GM23338 (cell line): Measurements from ENCODE around the gene PCDHGA1.
"Not testable (repeated sequence)": the region's sequence is repeated elsewhere in the genome, so short reads cannot be mapped to it uniquely, and the experiment has no call there.

Source experiments
- CREB1 ChIP-seq: fragments of 250-450 bp; sonication (Bioruptor Pico); IDR thresholded peaks from 2 replicates; pipeline ENCODE4 v1.5.0; 2020; ENCODE audit warnings: low read depth, mild to moderate bottlenecking, moderate library complexity
- CTCF ChIP-seq, 2 experiments: fragments of 200-600 bp in 1 of 2; sonication (generic) in 1 of 2; conservative IDR thresholded peaks; 2 replicates each; pipeline versions ENCODE4 v1.5.1 to v1.6.1; 2016 to 2017; ENCODE audit warnings: antibody characterized with exemption in 2 of 2, low read depth in 2 of 2, mild to moderate bottlenecking in 2 of 2, moderate library complexity in 1 of 2
- EZH2 ChIP-seq: fragments of 200-600 bp; sonication (generic); IDR thresholded peaks from one replicate; pipeline ENCODE4 v1.8.0; 2017; ENCODE audit warnings: antibody characterized with exemption, mild to moderate bottlenecking, low read depth; ENCODE audit not compliant: unreplicated experiment
- EZH2phosphoT487 ChIP-seq: fragments of 200-600 bp; sonication (generic); IDR thresholded peaks from one replicate; pipeline ENCODE4 v1.8.1; 2018; ENCODE audit warnings: antibody characterized with exemption; ENCODE audit not compliant: unreplicated experiment
- JUNB ChIP-seq: IDR thresholded peaks from one replicate; pipeline ENCODE4 v1.6.1; 2016; ENCODE audit warnings: antibody characterized with exemption; ENCODE audit not compliant: unreplicated experiment
- NANOG ChIP-seq: IDR thresholded peaks from 2 replicates; pipeline ENCODE4 v1.6.1; 2016; ENCODE audit warnings: antibody characterized with exemption, borderline replicate concordance
- POLR2AphosphoS5 ChIP-seq: IDR thresholded peaks from 2 replicates; pipeline ENCODE4 v1.6.1; 2016; ENCODE audit warnings: antibody characterized with exemption, low read depth
- REST ChIP-seq: IDR thresholded peaks from one replicate; pipeline ENCODE4 v1.6.1; 2018; ENCODE audit warnings: antibody characterized with exemption; ENCODE audit not compliant: unreplicated experiment
- ZNF331 ChIP-seq: fragments of 250-450 bp; sonication (Bioruptor Pico); IDR thresholded peaks from 2 replicates; pipeline ENCODE4 v1.5.0; 2020; ENCODE audit warnings: low read depth, mild to moderate bottlenecking, moderate library complexity

- TF ChIP-seq CTCF (conservative IDR thresholded peaks at IDR 0.05; ENCODE audit: low read depth in 2 of 2); POLR2AphosphoS5; EZH2; REST; CREB1 (CRISPR knock-in tag); JUNB; NANOG; EZH2phosphoT487; ZNF331 (CRISPR knock-in tag): not testable (repeated sequence)
Observed at GRCh38 chr5:141394401-141395187, 64.3 kb downstream of the PCDHGA1 start.
